Measurements from ENCODE around the gene PRLR. TPM values are rescaled to one million over a fixed set of nuclear protein-coding genes. Genes with fewer than 3 reads are reported as not detected.
"Not testable (repeated sequence)": the region's sequence is repeated elsewhere in the genome, so short reads cannot be mapped to it uniquely, and the experiment has no call there.

PRLR gene
- total RNA-seq, 1 donor from 2014 or later = not detected

- intact Hi-C loops (cut with micrococcal nuclease) = not testable (repeated sequence)
These were observed 15.1 kb upstream of the PRLR start for GRCh38 chr5:35245371-35245770.

GRCh38 chr5:35244171-35244570 lies 13.9 kb upstream of the PRLR start:
- Mint-ChIP-seq H3K27ac (no peak overlapping the region), H3K27me3 (ENCODE audit: low read depth) (no peaks in the 10 kb centered on the region), H3K36me3 (ENCODE audit: low read depth) (no peaks in the 10 kb centered on the region), H3K4me3 (ENCODE audit: low read depth) (no peak overlapping the region), H3K9me3 (no peaks in the 10 kb centered on the region), H3K4me1 (ENCODE audit: low read depth) (no peaks in the 10 kb centered on the region)
- no peak for DNase-seq (ENCODE audit: low spot score)
- intact Hi-C loops (cut with micrococcal nuclease) = no loop called here

More at GRCh38 chr5:35245371-35245770, 15.1 kb upstream of the PRLR start:
- not testable (repeated sequence) for DNase-seq (ENCODE audit: low spot score); H3K27me3 Mint-ChIP-seq (ENCODE audit: low read depth); H3K27ac Mint-ChIP-seq; H3K36me3 Mint-ChIP-seq (ENCODE audit: low read depth); H3K9me3 Mint-ChIP-seq; H3K4me3 Mint-ChIP-seq (ENCODE audit: low read depth); H3K4me1 Mint-ChIP-seq (ENCODE audit: low read depth)

- Mint-ChIP-seq H3K27ac (no peak overlapping the region), H3K4me1 (ENCODE audit: low read depth) (no peaks in the 10 kb centered on the region), H3K36me3 (ENCODE audit: low read depth) (no peaks in the 10 kb centered on the region), H3K27me3 (ENCODE audit: low read depth) (no peaks in the 10 kb centered on the region), H3K9me3 (no peaks in the 10 kb centered on the region), H3K4me3 (ENCODE audit: low read depth) (no peak overlapping the region)
- DNase-seq (ENCODE audit: low spot score) = no peak
- intact Hi-C loops (cut with micrococcal nuclease) = no loop called here
These were observed 12.5 kb upstream of the PRLR start for GRCh38 chr5:35242702-35243258.

GRCh38 chr5:35240892-35241291 lies 10.6 kb upstream of the PRLR start:
- H3K27me3 Mint-ChIP-seq (ENCODE audit: low read depth) = no peaks in the 10 kb centered on the region
- no peaks in the 10 kb centered on the region for H3K4me1 Mint-ChIP-seq (ENCODE audit: low read depth)

GRCh38 chr5:35239911-35240610 lies 9.8 kb upstream of the PRLR start:
- intact Hi-C loops (cut with micrococcal nuclease) = no loop called here
- DNase-seq (ENCODE audit: low spot score) = no peak
- H3K36me3 Mint-ChIP-seq (ENCODE audit: low read depth) = no peaks in the 10 kb centered on the region
- no peaks in the 10 kb centered on the region for H3K4me1 Mint-ChIP-seq (ENCODE audit: low read depth)
- no peaks in the 10 kb centered on the region for H3K27me3 Mint-ChIP-seq (ENCODE audit: low read depth)
- H3K27ac Mint-ChIP-seq = no peak overlapping the region
- no peak overlapping the region for H3K4me3 Mint-ChIP-seq (ENCODE audit: low read depth)
- no peaks in the 10 kb centered on the region for H3K9me3 Mint-ChIP-seq

More at GRCh38 chr5:35240892-35241291, 10.6 kb upstream of the PRLR start:
- no peaks in the 10 kb centered on the region for H3K36me3 Mint-ChIP-seq (ENCODE audit: low read depth)
- intact Hi-C loops (cut with micrococcal nuclease) = no loop called here
- no peaks in the 10 kb centered on the region for H3K9me3 Mint-ChIP-seq
- no peak overlapping the region for H3K4me3 Mint-ChIP-seq (ENCODE audit: low read depth)
- no peak for DNase-seq (ENCODE audit: low spot score)
- H3K27ac Mint-ChIP-seq = no peak overlapping the region

- no peak overlapping the region for H3K27ac Mint-ChIP-seq
- H3K9me3 Mint-ChIP-seq = no peaks in the 10 kb centered on the region
- no peaks in the 10 kb centered on the region for H3K4me1 Mint-ChIP-seq (ENCODE audit: low read depth)
- no peaks in the 10 kb centered on the region for H3K36me3 Mint-ChIP-seq (ENCODE audit: low read depth)
- no peaks in the 10 kb centered on the region for H3K27me3 Mint-ChIP-seq (ENCODE audit: low read depth)
- no peak for DNase-seq (ENCODE audit: low spot score)
- H3K4me3 Mint-ChIP-seq (ENCODE audit: low read depth) = no peak overlapping the region
- intact Hi-C loops (cut with micrococcal nuclease) = no loop called here
These were observed 9.2 kb upstream of the PRLR start for GRCh38 chr5:35239476-35239875.

- Mint-ChIP-seq H3K9me3 (no peaks in the 10 kb centered on the region), H3K36me3 (ENCODE audit: low read depth) (no peaks in the 10 kb centered on the region), H3K4me3 (ENCODE audit: low read depth) (no peak overlapping the region), H3K4me1 (ENCODE audit: low read depth) (no peaks in the 10 kb centered on the region), H3K27me3 (ENCODE audit: low read depth) (peaks cover 1% of the 10 kb centered on the region), H3K27ac (no peak overlapping the region)
- DNase-seq (ENCODE audit: low spot score) = no peak
- intact Hi-C loops (cut with micrococcal nuclease) = no loop called here
These were observed 7.5 kb upstream of the PRLR start for GRCh38 chr5:35237580-35238376.

- Mint-ChIP-seq H3K27me3 (ENCODE audit: low read depth) (peaks cover 6% of the 10 kb centered on the region), H3K9me3 (no peaks in the 10 kb centered on the region), H3K27ac (no peak overlapping the region), H3K36me3 (ENCODE audit: low read depth) (no peaks in the 10 kb centered on the region), H3K4me3 (ENCODE audit: low read depth) (no peak overlapping the region), H3K4me1 (ENCODE audit: low read depth) (no peaks in the 10 kb centered on the region)
- no peak for DNase-seq (ENCODE audit: low spot score)
- intact Hi-C loops (cut with micrococcal nuclease) = no loop called here
These were observed 6.5 kb upstream of the PRLR start for GRCh38 chr5:35236770-35237169.

- Mint-ChIP-seq H3K4me3 (ENCODE audit: low read depth) (no peak overlapping the region), H3K27me3 (ENCODE audit: low read depth) (peaks cover 27% of the 10 kb centered on the region), H3K36me3 (ENCODE audit: low read depth) (no peaks in the 10 kb centered on the region), H3K4me1 (ENCODE audit: low read depth) (peaks cover 7% of the 10 kb centered on the region), H3K27ac (no peak overlapping the region), H3K9me3 (no peaks in the 10 kb centered on the region)
- intact Hi-C loops (cut with micrococcal nuclease) = no loop called here
- no peak for DNase-seq (ENCODE audit: low spot score)
These were observed 3.3 kb upstream of the PRLR start for GRCh38 chr5:35233601-35234000.

GRCh38 chr5:35233121-35233520 lies 2.8 kb upstream of the PRLR start:
- intact Hi-C loops (cut with micrococcal nuclease) = no loop called here
- peaks cover 32% of the 10 kb centered on the region for H3K27me3 Mint-ChIP-seq (ENCODE audit: low read depth)

GRCh38 chr5:35232124-35232523 lies 1.8 kb upstream of the PRLR start:
- intact Hi-C loops (cut with micrococcal nuclease) = no loop called here
- H3K4me3 Mint-ChIP-seq (ENCODE audit: low read depth) = no peak overlapping the region
- H3K9me3 Mint-ChIP-seq = no peaks in the 10 kb centered on the region
- no peaks in the 10 kb centered on the region for H3K36me3 Mint-ChIP-seq (ENCODE audit: low read depth)
- H3K27ac Mint-ChIP-seq = no peak overlapping the region
- H3K27me3 Mint-ChIP-seq (ENCODE audit: low read depth) = peaks cover 39% of the 10 kb centered on the region
- H3K4me1 Mint-ChIP-seq (ENCODE audit: low read depth) = peaks cover 7% of the 10 kb centered on the region
- DNase-seq (ENCODE audit: low spot score) = no peak

More at GRCh38 chr5:35233121-35233520, 2.8 kb upstream of the PRLR start:
- Mint-ChIP-seq H3K27ac (no peak overlapping the region), H3K9me3 (no peaks in the 10 kb centered on the region), H3K4me3 (ENCODE audit: low read depth) (no peak overlapping the region), H3K36me3 (ENCODE audit: low read depth) (no peaks in the 10 kb centered on the region), H3K4me1 (ENCODE audit: low read depth) (peaks cover 7% of the 10 kb centered on the region)
- DNase-seq (ENCODE audit: low spot score) = no peak

GRCh38 chr5:35229076-35230037 lies 930 bp downstream of the PRLR start:
- no peak for DNase-seq (ENCODE audit: low spot score)
- Mint-ChIP-seq H3K27me3 (ENCODE audit: low read depth) (peaks cover 45% of the 10 kb centered on the region), H3K4me3 (ENCODE audit: low read depth) (peak overlapping the region; percentile 6), H3K4me1 (ENCODE audit: low read depth) (peaks cover 7% of the 10 kb centered on the region), H3K9me3 (no peaks in the 10 kb centered on the region), H3K36me3 (ENCODE audit: low read depth) (no peaks in the 10 kb centered on the region), H3K27ac (no peak overlapping the region)
- intact Hi-C loops (cut with micrococcal nuclease) = no loop called here

Data from activated T-helper 2 cell treated with anti-CD3 and anti-CD28 coated beads, Interferon-gamma antibody, Interleukin-2, Interleukin-4, amounts not matched to agents 10 μg/mL and 5 μg/mL and 100 μg/mL, durations not matched to agents 14 hours and 24 hours and 36 hours (primary cell).